Renal cortex interstitium (tissue), 11 donors: ENCODE data around the gene PTCD3. TPM values are rescaled to one million over a fixed set of nuclear protein-coding genes. Genes with fewer than 3 reads are reported as not detected.

ENCODE experiments used
- DNase-seq, 11 donors: peaks; one replicate each; pipeline ENCODE4 v3.0.0-alpha.2; 2013; ENCODE audit warnings: low read depth in 9 of 11, low spot score in 4 of 11; ENCODE audit errors: extremely low read depth in 1 of 11
- polyA plus RNA-seq, 3 donors: library from polyadenylated mRNA; unstranded; fragments of 120-200 nt; gene quantifications; one replicate each; pipeline ENCODE4 v1.2.1, GENCODE V29; 2013; ENCODE audit not compliant: insufficient read length in 3 of 3

PTCD3 gene
- polyA plus RNA-seq, 3 donors = 117 to 155 (median 139) TPM

DNA sequence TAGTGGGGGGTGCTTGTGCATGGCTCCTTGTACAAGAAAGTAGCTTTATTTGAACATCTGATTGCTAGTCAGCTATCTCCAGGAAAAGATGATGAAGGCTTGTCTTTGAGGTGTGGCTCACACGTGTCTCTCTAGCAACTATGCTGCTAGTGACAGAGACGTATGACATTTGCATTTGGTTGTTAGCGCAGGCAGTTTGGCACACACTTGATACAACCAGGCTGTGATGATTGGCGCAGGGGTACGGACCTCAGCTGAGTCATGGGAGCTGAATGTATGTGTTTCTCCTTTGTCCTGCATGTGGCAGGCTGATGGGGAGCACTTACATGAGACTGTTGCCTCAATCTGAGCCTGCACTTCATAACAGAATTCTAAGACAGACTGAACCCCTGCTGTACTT is 29.6 kb downstream of the PTCD3 start:
- no peak for DNase-seq

DNA sequence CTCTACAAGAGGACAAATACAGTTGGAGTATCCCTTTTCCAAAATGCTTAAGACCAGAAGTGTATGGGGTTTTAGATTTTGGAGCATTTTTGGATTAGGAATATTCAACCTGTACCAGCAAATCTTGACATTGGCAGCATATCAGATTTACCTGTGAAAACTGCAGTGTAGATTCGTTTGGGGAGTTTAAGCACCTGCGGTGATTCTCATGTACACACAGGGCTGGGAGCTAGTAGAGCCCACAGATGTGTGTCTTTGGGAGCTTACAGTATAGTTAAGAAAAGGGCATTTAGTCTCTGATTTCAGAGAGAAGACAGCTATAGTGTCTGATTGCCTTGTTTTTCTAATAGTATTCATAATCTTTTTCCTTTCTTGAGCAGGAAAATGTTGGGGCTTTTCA is 30.1 kb downstream of the PTCD3 start:
- DNase-seq = no peak

DNA sequence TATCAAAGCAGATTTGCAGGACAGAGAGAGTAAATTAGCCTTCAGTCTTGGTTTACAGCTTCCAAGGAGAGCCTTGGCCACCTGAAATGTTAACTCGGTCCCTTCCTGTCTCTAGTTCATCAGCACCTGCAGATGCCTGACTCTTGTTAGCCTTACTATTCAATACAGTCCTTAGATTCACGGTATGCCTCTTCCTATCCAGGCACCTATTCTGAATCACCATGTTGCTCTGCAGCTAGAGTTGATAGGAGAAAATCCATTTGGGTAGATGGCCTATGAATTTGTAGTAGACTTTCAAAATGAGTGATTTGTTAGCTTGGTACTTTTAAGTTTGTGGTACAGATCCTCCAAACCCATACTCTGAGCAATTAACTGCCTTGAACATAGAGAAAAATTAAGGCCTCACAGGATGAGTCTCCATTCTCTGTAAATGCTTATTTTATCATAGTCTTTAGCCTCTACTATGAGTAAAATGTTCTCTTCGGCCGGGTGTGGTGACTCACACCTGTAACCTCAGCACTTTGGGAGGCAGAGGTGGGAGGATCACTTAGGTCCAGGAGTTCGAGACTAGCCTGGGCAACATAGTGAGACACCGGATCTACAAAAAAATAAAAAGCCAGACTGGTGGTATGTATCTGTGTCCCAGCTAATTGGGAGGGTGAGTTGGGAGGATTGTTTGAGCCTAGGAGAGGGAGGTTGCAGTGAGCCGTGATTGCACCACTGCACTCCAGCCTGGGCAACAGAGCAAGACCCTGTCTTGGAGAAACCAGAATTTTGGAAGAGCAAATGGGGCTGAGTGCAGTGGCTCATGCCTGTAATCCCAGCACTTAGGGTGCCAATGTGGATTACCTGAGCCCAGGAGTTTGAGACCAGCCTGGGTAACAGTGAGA is 32.9 kb downstream of the PTCD3 start:
- no peak for DNase-seq

DNA sequence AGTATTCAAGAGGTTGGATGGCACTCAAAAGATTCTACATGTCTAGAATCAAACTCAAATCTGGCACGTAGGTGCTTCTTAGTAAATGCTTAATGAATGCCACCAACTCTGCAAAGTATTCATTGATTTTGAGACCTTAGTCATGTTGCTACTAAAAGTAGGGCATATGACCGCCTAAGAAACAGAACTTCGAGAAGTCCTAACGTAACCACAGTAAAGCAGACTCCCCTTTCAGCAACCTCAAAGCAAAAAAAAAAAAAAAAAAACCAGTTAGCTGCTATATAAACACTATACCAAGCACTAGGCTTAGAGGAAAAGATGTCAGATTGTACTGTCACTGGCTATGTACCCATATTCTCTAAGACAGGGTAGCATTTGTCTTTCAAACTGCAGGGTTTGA is 33.9 kb downstream of the PTCD3 start:
- DNase-seq = no peak

- peak in 9 of 11 donors; percentile 10 to 47 (median 24) for DNase-seq
Observed at GRCh38 chr2:86140969-86141392, 34.9 kb downstream of the PTCD3 start.

DNA sequence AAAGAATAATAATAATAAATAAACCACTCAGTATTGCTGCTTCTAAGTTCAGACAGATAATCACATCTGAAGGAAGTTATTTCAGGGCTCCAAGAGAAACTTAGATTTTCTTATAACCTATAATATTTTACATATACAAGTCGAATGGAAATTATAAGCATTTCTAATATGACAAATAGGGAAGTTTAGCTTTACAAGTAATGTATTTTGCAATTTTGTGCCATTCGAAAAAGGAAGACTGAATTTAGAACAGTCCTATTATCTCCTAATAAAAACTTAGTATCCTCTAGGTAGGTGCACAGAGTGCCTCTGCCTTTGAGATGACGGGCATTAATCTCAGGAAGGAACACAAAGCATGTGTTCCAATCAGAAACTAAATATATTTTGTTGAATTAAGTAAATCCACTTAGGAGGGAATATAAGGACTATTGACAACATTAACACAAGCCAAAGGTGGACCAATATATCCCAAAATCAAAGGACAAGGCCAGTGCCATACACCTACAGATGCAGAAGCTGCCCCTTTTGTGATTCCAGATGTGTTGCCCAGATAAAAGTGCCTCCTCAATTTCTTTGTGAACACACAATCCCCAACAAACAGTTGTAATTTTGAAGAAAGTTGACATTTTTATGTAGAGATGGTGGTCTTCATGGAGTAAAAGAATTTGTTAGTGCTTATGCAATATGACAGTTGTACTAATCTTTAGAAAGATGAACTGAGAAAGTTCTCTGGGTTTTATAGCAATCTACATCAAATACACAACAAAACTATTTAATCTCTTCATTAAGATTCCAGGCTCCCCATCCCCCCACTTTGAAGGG is 36.6 kb downstream of the PTCD3 start:
- DNase-seq = no peak

GRCh38 chr2:86143307-86143706 is 37.3 kb downstream of the PTCD3 start:
- no peak for DNase-seq

- DNase-seq = no peak
Observed at GRCh38 chr2:86143926-86144685, 38.1 kb downstream of the PTCD3 start.

DNA sequence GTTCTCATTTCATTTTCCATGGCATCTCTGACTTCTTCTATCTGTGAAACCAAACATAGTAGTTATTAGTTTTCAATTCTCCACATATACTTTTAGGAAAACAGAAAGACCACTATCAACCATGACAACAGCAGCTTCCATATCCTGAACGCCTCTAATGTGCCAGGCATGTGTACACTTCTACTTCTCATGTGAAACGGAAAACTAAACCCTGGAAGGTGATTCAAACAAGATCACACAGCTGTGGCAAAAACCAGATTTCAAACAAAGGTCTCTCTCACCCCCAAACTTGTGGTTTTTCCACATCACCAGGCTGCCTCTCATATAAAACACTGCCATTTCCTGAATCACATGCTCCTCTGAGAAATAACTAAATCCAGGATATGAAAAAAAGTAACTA is 41.8 kb downstream of the PTCD3 start:
- DNase-seq = no peak

DNA sequence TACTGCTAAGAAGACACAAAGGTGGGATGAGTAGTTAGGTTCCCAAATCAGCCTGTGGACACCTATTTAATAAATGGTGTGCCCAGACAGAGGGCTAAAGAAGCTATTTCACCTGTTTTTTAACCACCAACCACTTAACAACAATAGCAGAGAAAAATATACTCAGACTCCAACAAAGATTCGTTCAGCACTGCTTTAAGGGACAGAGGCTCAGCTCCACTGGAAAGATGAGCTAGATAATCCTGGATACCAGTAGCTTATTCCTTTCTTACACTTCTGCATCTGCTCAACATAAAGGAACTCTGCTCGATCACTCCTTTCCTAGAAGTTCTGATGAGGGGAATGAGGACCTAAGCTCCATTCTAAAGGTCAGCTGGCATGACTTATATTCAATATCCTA is 44.5 kb downstream of the PTCD3 start:
- DNase-seq = no peak

DNA sequence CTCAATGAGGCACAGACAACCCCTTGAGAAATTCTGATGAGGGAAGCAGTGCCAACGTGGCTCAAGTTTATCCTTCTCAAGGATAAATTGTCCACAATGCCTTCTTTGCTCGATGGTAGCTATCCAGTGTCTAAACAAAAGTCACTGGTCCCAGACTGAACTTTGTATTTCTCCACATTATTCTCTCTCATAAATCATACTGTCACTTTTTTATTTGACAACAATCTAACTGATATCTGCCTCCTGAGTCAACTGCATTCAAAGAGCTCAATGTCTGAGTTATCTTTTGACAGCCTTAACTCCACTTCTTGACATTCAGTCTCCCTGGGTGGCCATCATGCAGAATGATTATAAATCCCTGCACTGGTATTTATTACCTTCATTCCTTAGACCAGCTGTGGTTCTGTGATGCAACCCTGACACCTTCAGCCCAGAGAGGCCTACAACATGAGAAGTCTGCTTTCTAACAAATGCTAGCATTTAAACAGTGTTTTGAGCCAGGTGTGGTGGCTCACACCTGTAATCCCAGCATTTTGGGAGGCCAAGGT is 51.0 kb downstream of the PTCD3 start:
- DNase-seq = no peak

DNA sequence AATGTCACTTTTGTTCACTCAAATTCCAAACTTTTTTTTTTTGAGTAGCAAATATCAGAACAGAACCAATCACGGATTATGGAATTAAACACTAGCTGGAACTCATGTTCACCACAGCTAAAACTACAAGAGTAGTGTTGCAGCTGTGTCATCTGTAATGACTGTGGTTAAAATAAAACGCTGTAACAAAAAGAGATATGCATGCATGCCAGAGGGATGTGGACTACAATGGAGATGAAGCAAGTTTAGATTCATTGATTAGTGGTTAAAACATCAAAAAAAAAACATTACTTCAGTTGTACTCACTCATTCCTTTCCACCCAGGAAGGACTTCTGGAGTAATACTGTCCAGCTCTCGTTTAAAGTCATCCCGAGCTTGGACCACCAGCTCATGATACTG is 52.3 kb downstream of the PTCD3 start:
- no peak for DNase-seq

GRCh38 chr2:86160156-86160952 is 54.3 kb downstream of the PTCD3 start:
- no peak for DNase-seq

DNA sequence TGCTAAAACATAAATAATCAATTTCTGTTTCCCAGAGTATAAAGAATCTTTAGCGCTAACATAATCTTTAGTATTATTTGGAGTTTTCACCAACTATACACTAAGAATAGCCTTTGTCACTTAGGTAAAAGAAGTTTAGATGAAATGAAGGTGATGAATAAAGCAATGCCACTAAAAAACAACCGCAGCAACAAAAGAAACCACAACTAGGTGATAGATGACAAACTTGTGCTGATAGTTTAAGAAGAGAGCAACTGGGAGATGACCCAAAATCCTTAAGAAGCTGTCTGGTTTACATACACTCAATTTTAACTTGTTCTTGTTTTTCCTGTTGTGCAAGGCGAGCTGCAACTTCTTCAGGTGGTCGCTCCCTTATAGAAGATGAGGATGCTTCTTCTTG is 64.4 kb downstream of the PTCD3 start:
- DNase-seq = no peak

GRCh38 chr2:86171295-86171694 is 65.3 kb downstream of the PTCD3 start:
- DNase-seq = no peak

- no peak for DNase-seq
Observed at GRCh38 chr2:86172610-86173009, 66.6 kb downstream of the PTCD3 start.

- DNase-seq = no peak
Observed at GRCh38 chr2:86174445-86174844, 68.4 kb downstream of the PTCD3 start.

- DNase-seq = no peak
Observed at GRCh38 chr2:86175828-86176227, 69.8 kb downstream of the PTCD3 start.
